Fibroblast of lung (primary cell): Measurements from ENCODE around the gene SCAF1. TPM values are rescaled to one million over a fixed set of nuclear protein-coding genes. Genes with fewer than 3 reads are reported as not detected.

Experiments
- DNase-seq, 2 donors: peaks; one replicate each; pipeline versions ENCODE4 v3.0.0 to v3.0.0-alpha.2; 2010; ENCODE audit warnings: low read depth in 2 of 2
- H2AFZ ChIP-seq: 2 replicates; pipeline ENCODE4 v1.5.1; 2012; ENCODE audit warnings: low read length, control low read depth, inconsistent platforms
- H3K27ac ChIP-seq: 2 replicates; pipeline ENCODE4 v1.5.1; 2011; ENCODE audit warnings: low read length, control low read depth; ENCODE audit not compliant: insufficient read depth
- H3K27me3 ChIP-seq: 2 replicates; pipeline ENCODE4 v1.5.1; 2011; ENCODE audit warnings: mild to moderate bottlenecking, low read length; ENCODE audit not compliant: control insufficient read depth, insufficient read depth
- H3K36me3 ChIP-seq: 2 replicates; pipeline ENCODE4 v1.5.1; 2011; ENCODE audit warnings: low read length; ENCODE audit not compliant: control insufficient read depth, insufficient read depth
- H3K4me1 ChIP-seq: 2 replicates; pipeline ENCODE4 v1.5.1; 2011; ENCODE audit warnings: low read length; ENCODE audit not compliant: control insufficient read depth, insufficient read depth; ENCODE audit errors: extremely low read depth
- H3K4me2 ChIP-seq: 2 replicates; pipeline ENCODE4 v1.5.1; 2011; ENCODE audit warnings: low read length, control low read depth; ENCODE audit not compliant: insufficient read depth; ENCODE audit errors: extremely low read depth
- H3K4me3 ChIP-seq, 4 experiments: fragments of 200-600 bp in 1 of 4; sonication (generic) in 1 of 4; replicated peaks in 1 of 4; 2 replicates each; pipeline ENCODE4 v1.5.1; 2011 to 2016; ENCODE audit warnings: low read length in 4 of 4, low read depth in 3 of 4, mild to moderate bottlenecking in 3 of 4, control low read depth in 2 of 4, inconsistent platforms in 1 of 4, mixed read lengths in 1 of 4; ENCODE audit not compliant: insufficient read depth in 1 of 4; ENCODE audit errors: control extremely low read depth in 1 of 4
- H3K79me2 ChIP-seq: 2 replicates; pipeline ENCODE4 v1.5.1; 2012; ENCODE audit warnings: mild to moderate bottlenecking, low read length, inconsistent platforms; ENCODE audit not compliant: control insufficient read depth, insufficient read depth
- H3K9ac ChIP-seq: 2 replicates; pipeline ENCODE4 v1.5.1; 2011; ENCODE audit warnings: mild to moderate bottlenecking, low read length, control low read depth; ENCODE audit not compliant: insufficient read depth
- H3K9me3 ChIP-seq: 2 replicates; pipeline ENCODE4 v1.5.1; 2012; ENCODE audit warnings: low read depth, low read length; ENCODE audit not compliant: control insufficient read depth, insufficient read depth
- H4K20me1 ChIP-seq: 2 replicates; pipeline ENCODE4 v1.5.1; 2011; ENCODE audit warnings: low read length; ENCODE audit not compliant: control insufficient read depth, insufficient read depth; ENCODE audit errors: extremely low read depth
- CTCF ChIP-seq, 2 donors: IDR thresholded peaks in 1 of 2; conservative IDR thresholded peaks in 1 of 2; 1 replicate in 1 of 2; 2 replicates in 1 of 2; pipeline ENCODE4 v1.5.1; 2011 to 2012; ENCODE audit warnings: low read length in 2 of 2, control low read depth in 1 of 2, inconsistent platforms in 1 of 2, low read depth in 1 of 2, mild to moderate bottlenecking in 1 of 2
- EZH2 ChIP-seq: IDR thresholded peaks from 2 replicates; pipeline ENCODE4 v1.5.1; 2012; ENCODE audit warnings: low read length, control low read depth, mild to moderate bottlenecking; ENCODE audit errors: missing control alignments
- polyA plus RNA-seq, 2 donors: library from polyadenylated mRNA; depleted of rRNA in 1 of 2; stranded (reverse) in 1 of 2; unstranded in 1 of 2; fragments of >200 nt; gene quantifications; 2 replicates each; pipeline ENCODE4 v1.2.1, GENCODE V29; 2011 to 2012; ENCODE audit warnings: missing spikeins in 1 of 2
- total RNA-seq: library from RNA; depleted of rRNA; stranded (reverse); fragments of >200 nt; gene quantifications from 2 replicates; pipeline ENCODE4 v1.2.1, GENCODE V29; 2014

SCAF1 gene
- total and polyA plus RNA-seq, 2 donors (not counting 1 experiment from before 2014, with no cell fraction given): 8.7 to 11.9 TPM

- H3K4me3 ChIP-seq: no peak overlapping the region
- no peak overlapping the region for H3K9ac ChIP-seq
- no peaks in the 10 kb centered on the region for H3K9me3 ChIP-seq
- DNase-seq: no peak
- TF ChIP-seq CTCF (conservative IDR thresholded peaks at IDR 0.05 in 1 of 2, IDR thresholded peaks at IDR 0.05 in 1 of 2; ENCODE audit: low read depth in 1 of 2, low read length in 2 of 2) (no peak), EZH2 (no peak)
- peaks cover 26% of the 10 kb centered on the region for H3K36me3 ChIP-seq
- peaks cover 5% of the 10 kb centered on the region for H3K4me1 ChIP-seq
- no peak overlapping the region for H2AFZ ChIP-seq
- no peaks in the 10 kb centered on the region for H3K79me2 ChIP-seq
- no peak overlapping the region for H3K27ac ChIP-seq
- H3K27me3 ChIP-seq: no peaks in the 10 kb centered on the region
- no peak overlapping the region for H3K4me2 ChIP-seq
- no peaks in the 10 kb centered on the region for H4K20me1 ChIP-seq
Measured at GRCh38 chr19:49687566-49688316, 45.7 kb downstream of the SCAF1 start.

GRCh38 chr19:49688531-49689132 is 46.6 kb downstream of the SCAF1 start:
- no peak overlapping the region for H3K27ac ChIP-seq
- no peak overlapping the region for H3K4me3 ChIP-seq
- H4K20me1 ChIP-seq: no peaks in the 10 kb centered on the region
- TF ChIP-seq CTCF (conservative IDR thresholded peaks at IDR 0.05 in 1 of 2, IDR thresholded peaks at IDR 0.05 in 1 of 2; ENCODE audit: low read depth in 1 of 2, low read length in 2 of 2) (no peak), EZH2 (no peak)
- H3K9ac ChIP-seq: no peak overlapping the region
- H3K36me3 ChIP-seq: peaks cover 25% of the 10 kb centered on the region
- H3K9me3 ChIP-seq: no peaks in the 10 kb centered on the region
- no peak overlapping the region for H3K4me2 ChIP-seq
- DNase-seq: no peak
- no peaks in the 10 kb centered on the region for H3K79me2 ChIP-seq
- H3K4me1 ChIP-seq: peaks cover 5% of the 10 kb centered on the region
- H3K27me3 ChIP-seq: no peaks in the 10 kb centered on the region
- H2AFZ ChIP-seq: no peak overlapping the region

- peak within 1 kb of the TSS; percentile 43 to 69 (median 64) for H3K4me3 ChIP-seq
- peak within 1 kb of the TSS; percentile 100 for H3K4me2 ChIP-seq
- no peaks in the 10 kb centered on the region for H3K9me3 ChIP-seq
- peaks cover 5% of the 10 kb centered on the region for H3K4me1 ChIP-seq
- TF ChIP-seq CTCF (conservative IDR thresholded peaks at IDR 0.05 in 1 of 2, IDR thresholded peaks at IDR 0.05 in 1 of 2; ENCODE audit: low read depth in 1 of 2, low read length in 2 of 2) (peak; percentile 47 to 63), EZH2 (no peak)
- peak within 1 kb of the TSS; percentile 61 for H2AFZ ChIP-seq
- no peaks in the 10 kb centered on the region for H4K20me1 ChIP-seq
- peaks cover 17% of the 10 kb centered on the region for H3K36me3 ChIP-seq
- no peaks in the 10 kb centered on the region for H3K27me3 ChIP-seq
- H3K9ac ChIP-seq: no peak within 1 kb of the TSS
- no peaks in the 10 kb centered on the region for H3K79me2 ChIP-seq
- no peak for DNase-seq
- peak within 1 kb of the TSS; percentile 61 for H3K27ac ChIP-seq
Measured at GRCh38 chr19:49689133-49690078, 47.4 kb downstream of the SCAF1 start, which contains the start of gene ADM5. Gene ADM5, plus strand, starts transcription at chr19:49689594. Its CDS starts 244 bp downstream, at chr19:49689838.
